ENCODE measurements around the gene SETD6. TPM values are rescaled to one million over a fixed set of nuclear protein-coding genes. Genes with fewer than 3 reads are reported as not detected.

The SETD6 gene
- total RNA-seq, 3 donors from 2014 or later (not counting 1 experiment from before 2014, with no cell fraction given), result 20.3 to 34.5 (median 21.3) TPM

GRCh38 chr16:58497468-58497867 lies 17.8 kb upstream of the SETD6 start:
- Mint-ChIP-seq H3K9me3 (no peaks in the 10 kb centered on the region), H3K4me1 (peaks cover 0 to 7% of the 10 kb centered on the region in 2 donors), H3K27ac (no peak overlapping the region), H3K4me3 (no peak overlapping the region), H3K27me3 (ENCODE audit: low read depth in 2 of 2) (peaks cover 6 to 24% of the 10 kb centered on the region in 2 donors), H3K36me3 (no peaks in the 10 kb centered on the region)
- Histone ChIP-seq H3K27ac (ENCODE audit: low read length) (no peak overlapping the region), H3K4me3 (ENCODE audit: low read length) (no peak overlapping the region), H3K27me3 (ENCODE audit: control insufficient read depth, insufficient read depth, low read length) (peaks cover 6% of the 10 kb centered on the region), H3K4me1 (ENCODE audit: control insufficient read depth, insufficient read depth, low read length) (peaks cover 25% of the 10 kb centered on the region), H3K36me3 (ENCODE audit: control insufficient read depth, insufficient read depth, low read length) (no peaks in the 10 kb centered on the region), H3K9me3 (ENCODE audit: control insufficient read depth, insufficient read depth, low read length) (no peaks in the 10 kb centered on the region)
- no peak for DNase-seq
- intact Hi-C loops (cut with micrococcal nuclease), result no loop called here
- no peak for ATAC-seq
- TF ChIP-seq, protein P1, sequence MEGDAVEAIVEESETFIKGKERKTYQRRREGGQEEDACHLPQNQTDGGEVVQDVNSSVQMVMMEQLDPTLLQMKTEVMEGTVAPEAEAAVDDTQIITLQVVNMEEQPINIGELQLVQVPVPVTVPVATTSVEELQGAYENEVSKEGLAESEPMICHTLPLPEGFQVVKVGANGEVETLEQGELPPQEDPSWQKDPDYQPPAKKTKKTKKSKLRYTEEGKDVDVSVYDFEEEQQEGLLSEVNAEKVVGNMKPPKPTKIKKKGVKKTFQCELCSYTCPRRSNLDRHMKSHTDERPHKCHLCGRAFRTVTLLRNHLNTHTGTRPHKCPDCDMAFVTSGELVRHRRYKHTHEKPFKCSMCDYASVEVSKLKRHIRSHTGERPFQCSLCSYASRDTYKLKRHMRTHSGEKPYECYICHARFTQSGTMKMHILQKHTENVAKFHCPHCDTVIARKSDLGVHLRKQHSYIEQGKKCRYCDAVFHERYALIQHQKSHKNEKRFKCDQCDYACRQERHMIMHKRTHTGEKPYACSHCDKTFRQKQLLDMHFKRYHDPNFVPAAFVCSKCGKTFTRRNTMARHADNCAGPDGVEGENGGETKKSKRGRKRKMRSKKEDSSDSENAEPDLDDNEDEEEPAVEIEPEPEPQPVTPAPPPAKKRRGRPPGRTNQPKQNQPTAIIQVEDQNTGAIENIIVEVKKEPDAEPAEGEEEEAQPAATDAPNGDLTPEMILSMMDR (IDR thresholded peaks at IDR 0.05), result no peak
- WGBS (ENCODE audit: insufficient coverage), result 89% methylated on average over 2 of the region's 2 CpGs

DNA sequence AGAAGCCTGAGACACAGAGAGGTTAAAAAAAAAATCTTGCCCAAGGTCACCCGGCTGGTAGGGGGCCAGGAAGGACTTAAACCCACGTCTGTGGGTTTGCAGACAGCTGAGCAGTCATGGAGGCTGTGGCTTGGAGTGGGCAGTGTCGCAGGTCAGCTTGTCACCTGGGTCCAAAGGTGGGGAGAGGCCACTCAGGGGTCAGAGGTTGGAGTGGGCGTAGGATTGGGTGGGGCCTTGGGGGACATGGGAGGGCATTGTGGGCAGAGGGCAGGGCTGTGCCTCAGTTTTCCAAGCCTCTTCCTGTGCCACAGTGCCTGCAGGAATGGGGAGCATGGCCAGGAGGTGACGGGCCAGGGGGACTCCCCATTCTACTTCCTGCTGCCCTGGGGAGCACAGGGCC lies 17.4 kb upstream of the SETD6 start:
- TF ChIP-seq, protein P1 (IDR thresholded peaks at IDR 0.05), result no peak
- 42% methylated on average over 5 of the region's 5 CpGs for WGBS (ENCODE audit: insufficient coverage)
- no peaks in the 10 kb centered on the region for H3K36me3 Mint-ChIP-seq
- DNase-seq (no peak), ATAC-seq (no peak)
- Histone ChIP-seq H3K36me3 (ENCODE audit: control insufficient read depth, insufficient read depth, low read length) (no peaks in the 10 kb centered on the region), H3K4me1 (ENCODE audit: control insufficient read depth, insufficient read depth, low read length) (peaks cover 25% of the 10 kb centered on the region), H3K9me3 (ENCODE audit: control insufficient read depth, insufficient read depth, low read length) (no peaks in the 10 kb centered on the region), H3K27ac (ENCODE audit: low read length) (no peak overlapping the region), H3K27me3 (ENCODE audit: control insufficient read depth, insufficient read depth, low read length) (peaks cover 6% of the 10 kb centered on the region), H3K4me3 (ENCODE audit: low read length) (no peak overlapping the region)
- intact Hi-C loops (cut with micrococcal nuclease), result no loop called here
- no peaks in the 10 kb centered on the region for H3K9me3 Mint-ChIP-seq
- peaks cover 0 to 7% of the 10 kb centered on the region in 2 donors for H3K4me1 Mint-ChIP-seq
- H3K27me3 Mint-ChIP-seq (ENCODE audit: low read depth in 2 of 2), result peaks cover 6 to 21% of the 10 kb centered on the region in 2 donors
- H3K4me3 Mint-ChIP-seq, result no peak overlapping the region
- no peak overlapping the region for H3K27ac Mint-ChIP-seq

DNA sequence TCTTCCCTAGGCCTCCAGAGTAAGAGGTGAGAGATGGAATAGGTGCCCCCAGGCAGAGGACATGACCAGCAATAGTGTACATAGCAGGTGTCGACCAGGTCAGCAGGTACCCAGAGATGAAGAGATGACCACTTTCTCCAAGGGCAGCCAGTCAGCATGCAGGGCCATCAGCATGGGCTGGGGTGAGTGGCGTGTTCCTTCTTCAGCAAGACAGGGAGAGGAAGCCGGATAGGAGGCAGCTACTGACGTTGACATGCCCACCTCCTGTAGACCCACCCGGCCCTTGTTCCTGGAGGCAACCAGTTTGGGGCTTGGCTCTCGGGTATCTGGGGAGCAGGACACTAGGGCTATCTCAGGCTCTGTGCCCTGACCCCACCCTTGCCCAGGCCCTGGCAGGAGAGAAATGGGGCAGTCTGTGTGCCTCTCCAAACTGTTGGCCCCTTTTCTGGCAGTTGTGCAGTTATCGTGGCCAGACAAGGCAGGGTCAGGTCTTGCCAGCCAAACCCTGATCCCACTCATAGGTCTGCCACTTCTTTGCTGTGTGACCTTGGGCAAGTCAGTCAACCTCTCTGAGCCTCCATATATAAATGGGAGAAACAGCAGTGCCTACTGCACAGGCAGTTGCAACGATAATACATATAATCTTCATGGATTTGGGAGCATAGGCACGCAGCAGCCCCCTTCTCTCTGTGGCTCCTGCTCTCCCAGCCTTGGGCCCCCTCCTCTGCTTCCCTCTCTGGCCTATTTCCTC lies 16.8 kb upstream of the SETD6 start:
- Mint-ChIP-seq H3K36me3 (no peaks in the 10 kb centered on the region), H3K27me3 (ENCODE audit: low read depth in 2 of 2) (peaks cover 6 to 21% of the 10 kb centered on the region in 2 donors), H3K27ac (no peak overlapping the region), H3K4me3 (no peak overlapping the region), H3K9me3 (no peaks in the 10 kb centered on the region), H3K4me1 (peaks cover 0 to 7% of the 10 kb centered on the region in 2 donors)
- Histone ChIP-seq H3K9me3 (ENCODE audit: control insufficient read depth, insufficient read depth, low read length) (no peaks in the 10 kb centered on the region), H3K27me3 (ENCODE audit: control insufficient read depth, insufficient read depth, low read length) (peaks cover 6% of the 10 kb centered on the region), H3K4me1 (ENCODE audit: control insufficient read depth, insufficient read depth, low read length) (peaks cover 25% of the 10 kb centered on the region), H3K36me3 (ENCODE audit: control insufficient read depth, insufficient read depth, low read length) (no peaks in the 10 kb centered on the region), H3K27ac (ENCODE audit: low read length) (no peak overlapping the region), H3K4me3 (ENCODE audit: low read length) (no peak overlapping the region)
- TF ChIP-seq, protein P1 (IDR thresholded peaks at IDR 0.05), result no peak
- intact Hi-C loops (cut with micrococcal nuclease), result no loop called here
- DNase-seq, result no peak
- 84% methylated on average over 9 of the region's 9 CpGs for WGBS (ENCODE audit: insufficient coverage)
- no peak for ATAC-seq

All from natural killer cell (primary cell).